ENCODE data around the gene HES6.
A peak's percentile ranks its signal among the peaks of the same experiment; 100 is the strongest.

Gene HES6

DNA sequence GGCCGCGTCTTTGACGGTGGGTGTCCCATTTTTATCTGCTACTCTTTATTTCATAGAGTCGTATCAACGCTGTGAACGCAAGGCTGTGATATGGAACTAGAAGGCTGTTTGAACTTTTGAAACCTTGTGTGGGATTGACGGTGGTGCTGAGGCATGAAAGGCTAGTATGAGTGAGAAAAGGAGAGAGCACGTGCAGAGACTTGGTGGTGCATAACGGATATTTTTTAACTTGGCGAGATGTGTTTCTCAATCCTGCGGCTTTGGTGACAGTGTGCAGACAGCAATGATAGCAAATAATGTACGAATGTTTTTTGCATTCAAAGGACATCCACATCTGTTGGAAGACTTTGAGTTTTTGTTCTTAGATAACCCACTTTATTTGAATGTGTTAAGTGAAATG, 6.2 kb downstream of the HES6 start:
- DNase-seq (ENCODE audit: low spot score): no peak

DNA sequence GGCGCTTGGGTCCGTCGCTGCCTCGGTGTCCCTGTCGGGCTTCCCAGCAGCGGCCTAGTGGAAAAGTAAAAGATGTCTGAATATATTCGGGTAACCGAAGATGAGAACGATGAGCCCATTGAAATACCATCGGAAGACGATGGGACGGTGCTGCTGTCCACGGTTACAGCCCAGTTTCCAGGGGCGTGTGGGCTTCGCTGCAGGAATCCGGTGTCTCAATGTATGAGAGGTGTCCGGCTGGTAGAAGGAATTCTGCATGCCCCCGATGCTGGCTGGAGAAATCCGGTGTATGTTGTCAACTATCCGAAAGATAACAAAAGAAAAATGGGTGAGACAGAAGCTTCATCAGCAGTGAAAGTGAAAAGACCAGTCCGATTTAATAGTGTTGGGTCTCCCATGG, 8.0 kb downstream of the HES6 start:
- DNase-seq (ENCODE audit: low spot score): peak; percentile 2

DNA sequence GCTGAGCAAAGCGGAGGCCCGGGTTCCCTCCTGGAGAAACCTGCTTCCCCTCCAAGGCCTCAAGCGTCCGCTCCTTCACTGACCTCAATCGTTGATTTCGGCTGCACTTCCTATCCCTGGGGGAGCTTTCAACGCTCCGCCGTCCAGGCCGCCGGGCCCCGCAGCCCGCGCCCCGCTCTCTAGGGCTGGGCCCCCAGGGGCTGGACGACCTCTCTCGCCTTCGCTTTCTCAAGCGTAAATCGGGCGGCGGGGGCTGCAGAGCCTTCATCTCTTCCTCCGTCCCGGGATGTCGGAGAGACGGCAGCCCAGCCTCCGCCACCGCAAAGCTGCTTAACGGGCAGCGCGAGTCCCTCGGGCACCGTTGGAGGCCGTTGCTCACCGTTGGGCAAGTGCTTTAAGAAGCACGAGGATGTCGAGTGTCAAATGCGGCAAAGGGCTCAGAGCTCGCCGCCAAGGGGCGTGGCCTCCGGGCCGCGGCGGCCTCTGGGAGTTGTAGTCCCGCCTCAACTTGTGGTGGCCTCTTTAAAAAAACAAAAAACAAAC, 8.5 kb downstream of the HES6 start:
- peak; percentile 36 for DNase-seq (ENCODE audit: low spot score)

DNA sequence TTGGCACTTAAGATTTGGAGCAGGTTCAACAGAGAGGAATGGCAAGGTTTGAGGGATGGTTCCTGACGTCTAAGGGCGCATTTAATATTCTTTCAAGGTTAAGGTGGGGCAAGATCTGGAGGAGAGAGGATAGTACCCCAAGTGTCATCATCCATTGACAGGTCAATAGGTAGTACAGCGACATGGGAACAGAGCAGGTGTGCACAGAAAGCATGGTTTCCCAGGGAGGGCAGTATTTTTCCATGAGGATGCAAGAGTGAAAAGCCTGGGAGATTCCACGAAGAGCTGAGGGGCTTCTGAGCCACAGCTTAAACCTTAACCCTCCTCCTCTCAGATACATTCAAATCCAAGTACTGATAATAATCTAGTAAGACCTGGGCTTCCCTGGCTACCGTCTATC, 9.1 kb downstream of the HES6 start:
- no peak for DNase-seq (ENCODE audit: low spot score)

DNA sequence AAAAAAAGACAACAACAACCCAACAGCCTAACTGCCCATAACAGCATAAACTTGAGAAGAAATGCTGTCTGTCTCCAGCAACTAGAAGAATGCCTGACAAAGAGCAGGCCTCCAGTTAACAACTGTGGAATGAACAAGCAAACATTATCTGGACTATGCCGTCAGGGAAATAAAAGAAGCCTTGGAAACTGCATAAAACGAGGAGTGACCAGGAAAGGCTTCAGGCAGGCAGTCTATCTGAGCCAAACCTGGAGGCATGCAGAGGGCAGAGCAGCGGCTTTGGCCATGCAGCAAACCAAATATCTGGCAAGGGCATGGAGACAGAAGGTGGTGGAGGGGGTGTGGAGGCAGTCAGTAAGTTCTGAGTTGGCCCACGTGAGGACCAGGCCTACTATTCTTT, 11.1 kb downstream of the HES6 start:
- no peak for DNase-seq (ENCODE audit: low spot score)

DNA sequence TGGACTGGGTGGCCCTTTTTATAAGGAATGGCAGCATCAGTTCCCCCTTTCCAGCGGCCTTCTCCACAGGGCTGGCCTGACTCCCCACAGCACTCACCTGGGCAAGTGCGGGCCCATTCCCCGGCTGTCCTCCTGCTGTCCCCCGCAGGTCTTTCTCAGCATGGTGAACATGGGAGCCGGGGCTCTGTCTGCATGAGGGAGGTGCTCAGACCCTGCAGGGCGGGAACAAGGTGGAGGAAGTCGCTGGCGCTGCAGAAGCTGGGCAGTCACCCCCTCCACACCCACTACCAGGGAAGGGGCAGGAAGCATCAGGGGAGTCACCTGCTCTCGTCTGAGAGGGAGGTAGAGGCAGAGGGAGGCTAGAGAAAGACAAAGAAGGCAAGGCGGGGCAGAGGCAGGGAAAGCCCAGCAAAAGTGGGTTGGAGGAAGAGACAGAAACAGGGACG, 12.2 kb downstream of the HES6 start:
- DNase-seq (ENCODE audit: low spot score): no peak

DNA sequence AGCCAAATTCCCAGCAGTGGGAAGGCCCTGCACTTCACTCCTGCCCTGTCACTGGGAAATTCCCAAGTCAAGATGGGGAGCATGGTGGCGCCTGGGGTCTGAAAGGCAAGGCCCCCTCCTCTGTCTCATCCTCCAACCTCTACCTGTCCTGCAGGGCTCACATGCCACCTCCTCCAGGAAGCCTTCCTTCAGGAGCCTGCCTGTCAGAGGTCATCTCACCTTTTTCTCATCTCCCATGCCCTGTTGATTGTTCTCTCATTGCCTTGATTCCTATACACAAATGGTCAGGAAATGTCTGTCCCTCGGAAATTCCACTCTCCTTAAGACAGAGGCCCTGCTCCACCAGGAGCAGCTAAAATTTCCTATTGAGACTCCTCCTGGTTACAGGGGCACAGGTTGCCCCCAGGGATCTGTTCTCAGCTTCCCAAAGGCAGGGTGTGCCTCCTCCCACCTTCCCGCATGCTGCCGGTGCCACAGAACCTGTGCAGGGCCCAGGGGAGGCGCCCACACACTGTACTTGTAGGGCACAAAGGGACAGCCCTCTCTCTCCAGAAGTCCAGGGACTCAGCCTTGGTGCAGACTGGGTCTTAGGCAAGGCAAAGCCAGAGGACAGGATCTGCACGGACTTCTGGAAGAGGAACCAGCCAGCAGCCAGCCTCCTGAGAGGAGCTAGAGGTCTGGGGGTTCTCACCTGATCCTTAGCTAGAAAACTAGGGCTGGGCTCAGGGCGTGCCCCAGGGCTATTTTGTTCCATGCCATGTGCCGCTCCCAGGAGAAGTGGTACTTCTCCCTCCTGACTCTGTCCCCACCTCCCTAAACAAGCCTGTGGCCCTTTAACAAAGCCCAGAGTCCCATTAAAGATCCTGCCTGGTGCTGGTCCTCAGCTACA, 12.9 kb downstream of the HES6 start:
- no peak for DNase-seq (ENCODE audit: low spot score)

DNA sequence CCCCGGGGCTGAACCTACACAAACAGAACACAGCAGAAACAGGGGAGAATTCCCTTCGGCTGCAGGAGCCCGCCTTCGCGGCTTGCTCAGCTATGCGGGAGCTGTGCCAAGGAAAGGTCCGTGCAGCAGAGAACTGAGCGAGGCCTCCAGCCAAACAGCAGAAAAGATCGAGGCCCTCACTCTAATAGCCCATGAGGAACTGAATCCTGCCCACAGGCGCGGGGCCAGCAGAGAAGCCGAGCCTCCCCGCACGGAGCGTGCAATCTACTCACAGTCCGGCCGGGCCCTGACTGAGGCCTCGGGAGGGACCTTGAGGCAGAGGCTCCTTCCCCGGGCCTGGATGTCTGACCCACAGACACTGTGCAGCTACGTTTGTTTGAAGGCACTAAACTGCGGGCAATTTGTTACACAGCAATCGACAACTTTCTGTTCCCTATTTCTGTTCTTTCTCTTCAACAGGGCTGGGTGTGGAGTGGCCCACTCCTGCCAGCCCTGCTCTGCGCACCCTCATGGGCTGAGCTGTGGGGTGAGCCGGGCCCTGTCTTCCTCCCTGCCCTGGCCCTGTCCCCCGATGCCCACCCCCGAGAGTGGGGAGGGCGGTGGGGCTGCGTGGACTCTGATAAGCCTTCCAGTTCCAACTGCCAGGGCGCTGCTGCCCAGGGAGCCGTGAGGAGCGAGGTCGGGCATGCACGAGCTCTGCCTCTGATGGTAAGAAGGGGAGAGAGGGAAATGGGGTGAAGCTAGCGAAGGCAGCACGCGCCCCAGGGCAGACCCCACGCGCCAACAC, 13.7 kb downstream of the HES6 start:
- peak; percentile 32 for DNase-seq (ENCODE audit: low spot score)

DNA sequence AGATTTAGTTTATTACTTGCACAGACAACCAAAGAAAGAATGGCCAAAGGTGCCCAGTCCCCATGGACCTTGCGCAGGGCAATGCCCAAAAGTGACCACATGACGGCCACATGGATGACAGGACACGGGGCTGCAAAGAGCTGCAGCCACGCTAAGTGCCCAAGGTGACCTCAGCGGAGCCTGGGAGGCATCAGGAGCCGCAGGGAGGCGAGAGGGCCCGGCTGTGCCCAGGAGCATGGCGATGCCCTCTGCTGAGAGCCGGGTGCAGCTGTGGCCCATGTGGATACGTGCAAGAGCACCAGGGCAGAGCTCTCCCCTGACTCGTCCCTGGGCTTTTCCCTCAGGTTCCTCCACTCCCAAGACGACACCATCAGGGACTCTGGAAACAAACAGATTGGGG, 14.7 kb downstream of the HES6 start:
- no peak for DNase-seq (ENCODE audit: low spot score)

DNA sequence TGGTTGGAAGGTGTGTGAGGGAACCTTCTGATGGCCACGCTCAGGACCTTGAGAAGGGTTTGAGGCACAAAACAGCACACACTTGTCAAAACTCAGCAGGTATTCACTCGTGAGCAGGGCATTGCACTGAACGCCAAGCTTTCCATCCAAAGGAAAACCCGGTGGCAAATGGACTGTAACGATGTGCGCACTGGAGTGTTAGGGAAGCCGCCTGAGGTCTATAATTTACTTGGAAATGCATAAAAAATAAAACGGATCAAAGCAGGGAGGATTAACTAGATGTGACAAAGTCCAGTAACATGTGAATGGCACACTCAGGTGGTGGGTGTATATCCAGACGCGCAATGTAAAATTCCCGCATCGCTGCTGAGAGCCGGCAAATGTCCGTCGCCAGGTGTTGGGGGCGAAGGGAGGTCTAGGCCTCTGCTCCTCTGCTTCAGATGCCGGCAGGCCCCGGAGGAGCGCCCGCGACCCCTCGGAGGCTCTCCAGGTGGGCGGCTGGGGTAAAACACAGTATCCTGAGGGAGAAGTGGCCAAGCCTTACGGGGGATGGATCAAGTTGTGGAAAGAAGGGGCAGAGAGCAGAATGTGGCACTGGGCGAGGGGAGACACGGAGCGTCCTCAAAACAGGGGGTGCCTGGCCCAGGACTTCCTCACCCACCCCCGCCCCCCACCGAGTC, 15.3 kb downstream of the HES6 start:
- no peak for DNase-seq (ENCODE audit: low spot score)

DNA sequence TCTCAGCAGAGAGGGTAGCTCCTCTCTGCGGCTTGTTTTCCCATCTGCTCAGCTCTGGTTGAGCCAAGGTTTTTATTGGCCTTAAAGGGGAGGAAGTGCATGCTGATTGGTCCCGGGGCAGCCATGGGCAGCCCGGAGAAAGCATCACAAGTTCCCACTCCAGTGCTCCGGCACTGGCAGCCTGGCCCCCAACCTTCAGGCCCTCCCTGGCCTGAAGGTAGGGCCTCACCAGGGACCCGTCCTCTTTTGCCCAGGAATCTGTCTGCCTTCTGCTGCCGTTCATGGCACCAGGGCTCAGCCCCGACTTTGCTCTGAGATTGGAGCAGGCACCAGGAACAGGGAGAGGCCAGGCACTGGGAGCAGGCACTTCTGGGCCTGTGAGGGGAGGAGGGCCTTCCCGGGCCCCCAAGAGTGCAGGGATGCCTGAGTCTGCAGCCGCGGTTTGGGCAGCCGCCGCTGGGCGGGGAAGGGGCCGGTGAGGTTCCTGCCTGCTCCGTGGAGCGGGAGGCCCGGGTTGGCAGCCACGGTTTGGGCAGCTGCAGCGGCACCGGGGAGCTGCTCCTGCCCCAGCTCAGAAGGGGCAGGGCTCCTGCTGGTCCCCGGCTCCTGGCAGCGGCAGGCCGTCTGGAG, 18.8 kb downstream of the HES6 start:
- DNase-seq (ENCODE audit: low spot score): peak; percentile 45

DNA sequence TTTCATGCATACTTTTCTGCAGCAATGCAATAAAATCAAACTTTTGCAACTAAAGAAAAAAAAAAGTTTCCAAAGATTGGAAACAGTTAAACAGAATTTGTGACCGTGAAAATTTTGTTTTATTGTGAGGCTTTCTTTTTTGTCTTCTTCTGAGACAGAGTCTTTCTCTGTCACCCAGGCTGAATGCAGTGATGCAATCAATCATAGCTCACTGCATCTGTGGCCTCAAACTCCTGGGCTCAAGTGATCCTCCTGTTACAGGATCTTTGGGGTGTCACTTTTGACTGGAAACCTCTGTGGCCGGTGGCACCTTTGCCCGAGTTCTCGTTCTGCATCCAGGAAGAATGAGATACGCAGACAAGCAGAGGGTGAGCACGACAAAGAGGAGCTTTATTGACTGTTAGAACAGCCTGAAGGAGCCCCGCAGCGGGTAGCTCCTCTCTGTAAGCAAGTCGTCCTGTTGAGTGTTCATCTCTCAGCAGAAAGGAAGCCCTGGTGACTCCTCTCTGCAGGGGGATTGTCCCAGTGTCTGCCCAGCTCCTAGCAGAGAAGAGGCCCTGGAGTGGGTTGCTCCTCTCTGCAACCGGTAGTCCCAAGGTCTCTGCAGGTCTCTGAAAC, 19.5 kb downstream of the HES6 start:
- no peak for DNase-seq (ENCODE audit: low spot score)

DNA sequence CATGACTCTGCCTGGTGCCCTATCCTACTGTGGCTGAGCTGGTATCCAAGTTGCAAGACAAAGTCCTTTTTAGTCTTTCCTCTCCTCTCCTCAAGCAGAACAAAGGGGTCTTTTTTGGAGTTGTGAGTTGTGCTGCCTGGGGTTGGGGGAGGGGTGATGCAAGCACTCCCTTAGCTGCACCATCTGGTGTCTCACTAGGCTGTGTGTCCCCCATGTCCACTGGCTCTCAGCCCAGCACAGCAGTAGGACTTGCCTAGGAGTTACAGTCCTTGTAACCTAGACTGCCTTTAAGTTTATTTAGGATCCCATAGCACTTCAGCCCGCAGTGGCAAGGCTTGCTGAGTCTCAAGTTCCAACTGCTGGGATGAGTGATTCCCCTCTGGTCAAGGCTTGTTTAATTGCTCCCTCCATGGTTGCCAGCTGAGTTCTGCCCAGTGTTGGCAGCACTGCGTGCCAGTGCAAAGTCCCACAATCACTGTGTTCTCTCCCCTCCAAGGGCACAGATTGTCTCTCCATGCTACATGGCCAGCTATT, 23.1 kb downstream of the HES6 start:
- DNase-seq (ENCODE audit: low spot score): no peak

DNA sequence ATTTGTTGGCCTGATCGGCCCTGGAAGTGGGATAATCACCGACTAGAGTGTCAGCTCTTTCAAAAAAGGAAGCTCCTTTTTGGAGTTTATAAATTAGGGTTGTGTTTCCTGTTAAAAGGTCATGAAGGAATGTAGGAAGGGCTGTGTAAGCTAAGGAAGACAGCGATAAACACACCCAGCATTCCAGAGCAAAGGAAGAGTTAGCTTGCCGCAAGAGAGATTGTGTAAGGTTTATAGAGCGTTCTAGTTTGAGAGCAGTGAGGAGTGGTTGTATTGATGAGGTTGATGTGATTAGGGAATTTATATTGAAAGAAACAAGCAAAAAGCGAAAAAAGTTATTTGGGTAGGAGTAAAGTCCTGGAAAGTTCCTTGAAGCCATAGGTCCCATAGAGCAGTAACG, 32.8 kb downstream of the HES6 start:
- no peak for DNase-seq (ENCODE audit: low spot score)

DNA sequence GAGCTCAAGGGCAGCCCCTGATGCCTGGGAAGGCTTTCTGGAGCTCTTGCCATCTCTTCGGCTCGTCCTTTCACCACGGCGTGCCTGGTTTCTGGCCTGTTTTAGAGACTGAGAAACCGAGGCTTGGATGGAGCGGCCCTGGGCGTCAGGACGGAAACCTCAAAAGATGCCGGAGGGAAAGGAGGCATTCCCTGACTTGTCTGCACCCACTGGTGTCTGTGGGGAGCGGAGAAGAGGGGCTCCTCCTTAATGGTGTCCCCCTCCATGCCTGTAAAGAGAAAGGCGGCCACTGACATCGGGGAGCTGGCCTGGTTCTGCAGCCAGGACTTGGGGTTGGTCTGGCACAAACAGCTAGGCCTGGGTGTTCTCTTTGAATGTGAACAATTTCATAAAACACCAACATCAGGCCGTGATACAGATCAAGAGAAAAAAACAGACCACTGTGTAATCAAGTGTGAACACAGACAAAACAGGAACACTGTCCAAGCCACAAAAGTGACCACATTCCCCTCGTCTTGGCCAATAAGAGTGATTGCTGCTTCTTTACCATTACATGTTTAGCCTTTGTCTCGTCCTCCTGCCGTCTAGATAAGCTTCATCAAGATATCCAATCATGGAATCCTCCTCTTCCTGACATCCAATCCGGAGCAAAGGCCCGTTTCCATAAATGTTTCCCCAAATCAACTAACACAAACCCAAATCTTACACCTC, 35.7 kb downstream of the HES6 start:
- DNase-seq (ENCODE audit: low spot score): no peak

DNA sequence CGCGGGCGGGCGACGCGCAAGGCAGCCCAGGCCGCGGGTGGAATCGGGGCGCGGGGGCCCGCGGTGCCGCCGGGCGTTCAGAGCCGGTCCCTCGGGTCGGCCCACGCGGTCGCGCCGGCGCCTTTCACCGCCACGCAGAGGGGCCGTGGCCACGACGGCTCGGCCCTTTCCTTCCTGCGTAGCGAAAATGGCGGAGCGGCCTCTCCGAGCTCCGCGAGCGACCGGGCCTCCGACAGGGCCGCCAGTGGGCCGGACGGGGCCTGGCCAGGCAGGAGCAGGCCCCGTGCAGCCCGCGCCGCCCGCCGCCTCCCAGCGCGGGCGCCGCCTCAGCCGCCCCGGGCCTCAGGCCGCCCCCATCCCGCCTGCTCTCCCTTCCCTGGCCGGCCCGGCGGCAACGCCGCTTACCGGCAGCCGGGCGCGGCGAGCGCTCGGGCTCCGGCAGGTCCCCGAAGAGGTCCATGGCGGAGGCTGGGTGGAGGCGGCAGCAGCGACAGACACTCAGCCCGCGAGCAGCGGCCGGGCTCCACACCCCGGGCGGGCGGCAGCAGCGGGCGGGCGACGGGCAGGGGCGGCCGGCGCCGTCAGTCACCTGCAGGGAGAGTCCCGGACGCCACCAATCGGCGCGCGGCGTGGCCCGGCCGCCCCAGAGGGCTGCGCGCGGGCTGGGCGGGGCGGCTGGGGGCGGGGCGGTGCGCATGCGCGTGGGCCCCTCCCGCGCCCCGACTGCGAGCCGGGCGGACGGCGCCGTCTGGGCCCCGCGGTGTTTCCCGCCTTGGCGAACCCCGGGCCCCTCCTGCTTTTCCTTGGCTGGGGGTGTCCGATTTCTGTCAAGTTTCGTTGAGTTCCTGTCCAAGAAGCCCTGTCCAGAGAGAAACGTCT, 36.5 kb downstream of the HES6 start, which contains the start of gene ILKAP:
Gene ILKAP, minus strand, starts transcription at position 602 of the 879 bp plus-strand sequence. Its CDS starts 142 bp downstream, at position 460.
- DNase-seq (ENCODE audit: low spot score): peak; percentile 100

DNA sequence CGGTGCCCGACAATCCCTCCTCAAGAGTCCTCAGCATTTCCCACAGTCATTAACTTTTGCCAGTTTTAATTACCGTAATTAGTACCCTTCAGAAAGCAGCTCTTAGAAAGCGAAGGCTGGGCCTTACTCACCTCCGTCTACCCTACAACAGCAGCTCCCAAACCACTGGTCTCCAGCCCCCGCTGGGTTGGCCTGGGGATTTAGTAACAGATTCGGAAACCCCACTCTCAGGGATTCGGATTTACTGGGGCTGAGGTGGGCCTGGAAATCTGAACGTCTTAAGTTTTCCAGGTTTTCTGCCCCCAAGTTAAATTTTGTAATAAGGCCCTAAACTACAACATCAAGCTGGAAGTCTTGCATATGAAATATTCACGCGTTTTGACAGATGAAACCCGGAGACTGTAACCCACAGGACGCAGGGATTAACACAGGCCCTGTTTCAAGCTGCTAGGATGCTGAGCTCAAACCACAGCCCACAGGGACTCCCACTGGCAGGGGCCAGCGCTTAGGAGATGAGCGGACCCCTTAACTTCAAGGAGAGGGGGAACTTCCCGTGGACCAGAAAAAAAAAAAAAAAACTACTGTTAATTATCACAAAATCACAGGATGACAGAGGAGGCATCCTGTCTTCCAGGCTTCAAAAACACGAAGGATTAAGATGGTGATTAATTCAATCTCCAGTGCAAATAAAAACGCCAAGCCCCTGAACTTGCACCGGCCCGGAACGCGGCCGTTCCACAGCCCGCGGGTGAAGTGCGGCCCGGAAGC, 37.3 kb downstream of the HES6 start:
- peak; percentile 51 for DNase-seq (ENCODE audit: low spot score)

DNA sequence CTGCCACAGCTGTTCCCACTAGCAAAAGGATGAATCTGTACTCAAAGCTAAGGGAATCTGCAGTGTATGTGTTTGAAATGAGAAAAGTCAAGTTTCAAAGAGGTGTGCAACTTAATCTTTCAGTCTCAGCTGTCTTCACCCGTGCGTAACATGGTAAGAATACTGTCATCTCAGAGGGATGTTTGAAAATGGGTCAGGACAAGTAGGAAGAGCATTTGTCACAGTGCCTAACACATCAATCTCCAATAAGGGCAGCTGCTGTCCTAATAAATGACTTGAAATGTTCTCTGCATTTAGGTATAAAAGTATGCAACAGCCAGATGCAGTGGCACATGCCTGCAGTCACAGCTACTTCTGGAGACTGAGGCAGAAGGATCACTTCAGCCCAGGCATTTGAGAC, 49.4 kb downstream of the HES6 start:
- no peak for DNase-seq (ENCODE audit: low spot score)

Measured in GM03348 (cell line).